AG09309 (cell line): Measurements from ENCODE around the gene WDR18.

Experiments used
- DNase-seq: peaks from one replicate; pipeline ENCODE4 v3.0.0-alpha.2; 2010; ENCODE audit warnings: low read depth
- H3K4me3 ChIP-seq: 2 replicates; pipeline ENCODE4 v1.5.1; 2011; ENCODE audit warnings: mild to moderate bottlenecking, low read depth, low read length, moderate library complexity; ENCODE audit not compliant: control insufficient read depth
- CTCF ChIP-seq: IDR thresholded peaks from 2 replicates; pipeline ENCODE4 v1.5.1; 2011; ENCODE audit warnings: mild to moderate bottlenecking, low read depth, low read length, inconsistent platforms; ENCODE audit not compliant: insufficient read depth, control insufficient read depth; ENCODE audit errors: missing control alignments

Gene WDR18

GRCh38 chr19:950352-951066 is 33.6 kb upstream of the WDR18 start:
- no peak for TF ChIP-seq CTCF
- DNase-seq, result no peak
- H3K4me3 ChIP-seq, result no peak overlapping the region

GRCh38 chr19:952049-952679 is 32.0 kb upstream of the WDR18 start:
- no peak for DNase-seq
- no peak for TF ChIP-seq CTCF
- H3K4me3 ChIP-seq, result no peak overlapping the region

- no peak for DNase-seq
- no peak for TF ChIP-seq CTCF
Observed at GRCh38 chr19:952680-953444, 31.3 kb upstream of the WDR18 start.

GRCh38 chr19:953445-954271 is 30.5 kb upstream of the WDR18 start:
- no peak for DNase-seq
- no peak for TF ChIP-seq CTCF
- no peak overlapping the region for H3K4me3 ChIP-seq

More at GRCh38 chr19:952680-953444, 31.3 kb upstream of the WDR18 start:
- H3K4me3 ChIP-seq, result no peak overlapping the region

- H3K4me3 ChIP-seq, result no peak overlapping the region
- TF ChIP-seq CTCF, result no peak
- no peak for DNase-seq
Observed at GRCh38 chr19:954272-954671, 29.9 kb upstream of the WDR18 start.
